HepG2 (cell line): ENCODE results near the gene VCL. TPM values are rescaled to one million over a fixed set of nuclear protein-coding genes. Genes with fewer than 3 reads are reported as not detected.

Source experiments
- ARID3A ChIP-seq: IDR thresholded peaks from 2 replicates; pipeline ENCODE4 v1.6.1; 2012; ENCODE audit warnings: low read depth, low read length, improper control_type of control experiment
- ATRX ChIP-seq: sonication (generic); formaldehyde crosslinking; IDR thresholded peaks from 2 replicates; pipeline ENCODE4 v1.4.0; 2020; ENCODE audit warnings: missing genetic modification reagents, borderline replicate concordance
- EP300 ChIP-seq, 3 experiments: sonication (generic) in 1 of 3; formaldehyde crosslinking in 1 of 3; IDR thresholded peaks; 2 replicates each; pipeline versions ENCODE4 v1.5.1 to v1.6.1; 2011 to 2020; ENCODE audit warnings: low read depth in 2 of 3, low read length in 2 of 3, borderline replicate concordance in 1 of 3, improper control_type of control experiment in 1 of 3, mild to moderate bottlenecking in 1 of 3, missing genetic modification reagents in 1 of 3, moderate library complexity in 1 of 3
- GMEB2 ChIP-seq: IDR thresholded peaks from 2 replicates; pipeline ENCODE4 v1.6.1; 2016; ENCODE audit warnings: missing biosample characterization, missing genetic modification reagents, low read depth
- HNRNPL ChIP-seq: fragments of 200-400 bp; formaldehyde crosslinking; IDR thresholded peaks from 2 replicates; pipeline ENCODE4 v1.6.1; 2017; ENCODE audit warnings: mild to moderate bottlenecking, low read depth, low read length
- ISX ChIP-seq: sonication (generic); formaldehyde crosslinking; conservative IDR thresholded peaks from 2 replicates; pipeline ENCODE4 v1.5.0; 2020; ENCODE audit warnings: missing genetic modification reagents
- LCORL ChIP-seq, 2 experiments: fragments of 450-650 bp in 1 of 2; sonication (generic) in 1 of 2; formaldehyde crosslinking in 1 of 2; IDR thresholded peaks; 2 replicates each; pipeline versions ENCODE4 v1.5.0 to v1.6.1; 2017 to 2020; ENCODE audit warnings: antibody characterized with exemption in 1 of 2, missing genetic modification reagents in 1 of 2
- NFIC ChIP-seq: IDR thresholded peaks from 2 replicates; pipeline ENCODE4 v1.6.1; 2012; ENCODE audit warnings: mild to moderate bottlenecking, low read length, inconsistent platforms
- POLR2G ChIP-seq: fragments of 200-400 bp; formaldehyde crosslinking; IDR thresholded peaks from 2 replicates; pipeline ENCODE4 v1.6.1; 2018; ENCODE audit warnings: mild to moderate bottlenecking, low read depth, low read length, moderate library complexity
- SOX13 ChIP-seq, 3 experiments: fragments of 450-650 bp in 1 of 3; sonication (generic) in 1 of 3; formaldehyde crosslinking in 1 of 3; IDR thresholded peaks in 2 of 3; conservative IDR thresholded peaks in 1 of 3; 2 replicates each; pipeline versions ENCODE4 v1.5.0 to v1.6.1; 2016 to 2020; ENCODE audit warnings: antibody characterized with exemption in 1 of 3, mild to moderate bottlenecking in 1 of 3, missing compliant biosample characterization in 1 of 3, missing genetic modification reagents in 1 of 3, moderate library complexity in 1 of 3
- ZFP37 ChIP-seq: sonication (generic); formaldehyde crosslinking; IDR thresholded peaks from 2 replicates; pipeline ENCODE4 v1.4.0; 2020; ENCODE audit warnings: missing genetic modification reagents, borderline replicate concordance
- ZNF407 ChIP-seq: sonication (generic); formaldehyde crosslinking; IDR thresholded peaks from one replicate; pipeline ENCODE4 v1.5.1; 2020; ENCODE audit warnings: mild to moderate bottlenecking, missing genetic modification reagents; ENCODE audit errors: not compliant biosample characterization
- ZNF660 ChIP-seq: sonication (generic); formaldehyde crosslinking; IDR thresholded peaks from 2 replicates; pipeline ENCODE4 v1.5.1; 2020; ENCODE audit warnings: mild to moderate bottlenecking, low read depth, missing genetic modification reagents, borderline replicate concordance
- ZNF768 ChIP-seq: sonication (generic); formaldehyde crosslinking; IDR thresholded peaks from 2 replicates; pipeline ENCODE4 v1.4.0; 2020; ENCODE audit warnings: missing genetic modification reagents
- polyA plus RNA-seq, 8 experiments: library from polyadenylated mRNA; depleted of rRNA in 3 of 8; stranded (reverse) in 7 of 8; unstranded in 1 of 8; fragments of >200 nt; fragmentation: Illumina TruSeq in 4 of 8; extraction: Trizol in 4 of 8; gene quantifications; 2 replicates each; pipeline versions ENCODE4 v1.2.1 to v1.2.3, GENCODE V29; 2011 to 2016; ENCODE audit warnings: low read depth in 4 of 8, missing spikeins in 1 of 8, mixed read lengths in 1 of 8; ENCODE audit not compliant: insufficient read depth in 1 of 8
- total RNA-seq, 5 experiments: library from RNA; depleted of rRNA; stranded (reverse); fragments of >200 nt; fragmentation: Illumina TruSeq; extraction: Trizol; gene quantifications; 2 replicates each; pipeline ENCODE4 v1.2.3, GENCODE V29; 2016; ENCODE audit warnings: low read depth in 1 of 5

Gene VCL
- total and polyA plus RNA-seq, 2 of the 13 experiments (the other 11 are each of a cell fraction or from before 2014, with no cell fraction given): 17.3 to 26.9 TPM

GRCh38 chr10:74150990-74151878, 153.3 kb downstream of the VCL start, which contains the start of gene ADK (continued):
- TF ChIP-seq ZNF407 (CRISPR knock-in tag): peak; percentile 78
- 0 out of 2 replicates have a peak, but pooled peaks have one; percentile 27 for TF ChIP-seq ZNF660 (CRISPR knock-in tag)
- no peak for TF ChIP-seq SOX13 (IDR thresholded peaks at IDR 0.05)
- TF ChIP-seq SOX13 (CRISPR knock-in tag; conservative IDR thresholded peaks at IDR 0.05 in 1 of 2, IDR thresholded peaks at IDR 0.05 in 1 of 2): peak in 1 of 2 experiments; percentile 12; a peak in 1 of 4 replicates
- peak; percentile 66; the same call in 1 of the 2 replicates for TF ChIP-seq ZNF768 (CRISPR knock-in tag)
- TF ChIP-seq EP300 (IDR thresholded peaks at IDR 0.05; ENCODE audit: low read depth in 2 of 2, low read length in 2 of 2): no peak
- no peak for TF ChIP-seq EP300 (CRISPR knock-in tag; IDR thresholded peaks at IDR 0.05; ENCODE audit: borderline replicate concordance)
- TF ChIP-seq GMEB2 (CRISPR knock-in tag): no peak
- no peak for TF ChIP-seq ZFP37 (CRISPR knock-in tag)
- TF ChIP-seq NFIC: no peak
- TF ChIP-seq ISX (CRISPR knock-in tag): no peak
- TF ChIP-seq POLR2G: peak; percentile 80
- TF ChIP-seq HNRNPL: peak; percentile 88; the same call in 1 of the 2 replicates
- no peak for TF ChIP-seq LCORL (IDR thresholded peaks at IDR 0.05)
- peak; percentile 58; the same call in 1 of the 2 replicates for TF ChIP-seq LCORL (CRISPR knock-in tag; IDR thresholded peaks at IDR 0.05)
- no peak for TF ChIP-seq ATRX (CRISPR knock-in tag)
- TF ChIP-seq ARID3A: peak; percentile 67
